ENCODE results near the gene PROZ.

DNA sequence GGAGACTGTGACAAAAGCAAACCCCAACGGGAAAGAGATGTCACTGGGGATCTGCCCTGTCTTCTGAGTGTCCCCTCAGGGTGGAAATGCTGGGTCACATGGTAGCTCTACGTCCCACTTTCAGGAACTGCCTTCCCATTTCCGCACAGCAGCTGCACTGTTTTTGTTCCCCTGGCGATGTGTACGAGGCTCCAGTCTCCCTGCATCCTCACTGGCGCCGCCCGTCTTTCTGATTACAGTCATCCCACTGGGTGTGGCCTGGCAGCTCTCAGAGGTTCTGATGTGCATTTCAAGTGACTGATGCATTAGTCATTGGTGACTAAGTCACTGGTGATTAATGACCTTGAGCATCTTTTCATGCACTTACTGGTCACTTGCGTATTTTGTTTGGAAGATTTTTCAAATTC lies 28.8 kb downstream of the PROZ start:
- no peak for TF ChIP-seq POLR2A (IDR thresholded peaks at IDR 0.05; ENCODE audit: low read depth, low read length)
- no peak for TF ChIP-seq POLR2AphosphoS5 (IDR thresholded peaks at IDR 0.05; ENCODE audit: low read depth, low read length)
- no peak for TF ChIP-seq TAF1 (IDR thresholded peaks at IDR 0.05; ENCODE audit: low read depth, low read length)
- no peak for TF ChIP-seq POU2F2 (IDR thresholded peaks at IDR 0.05; ENCODE audit: low read depth, low read length)
- TF ChIP-seq PAX5 (IDR thresholded peaks at IDR 0.05; ENCODE audit: insufficient read depth, low read length, severe bottlenecking), result no peak
- no peak for TF ChIP-seq SPI1 (IDR thresholded peaks at IDR 0.05; ENCODE audit: low read depth, low read length)

Measured in GM12891 (cell line).